Type B pancreatic cell (in vitro differentiated cells): ENCODE data around the gene GBP6. TPM values are rescaled to one million over a fixed set of nuclear protein-coding genes. Genes with fewer than 3 reads are reported as not detected.
"Not testable (repeated sequence)": the region's sequence is repeated elsewhere in the genome, so short reads cannot be mapped to it uniquely, and the experiment has no call there.

Source experiments
- DNase-seq: peaks from one replicate; pipeline ENCODE4 v3.0.0; 2021; ENCODE audit warnings: mixed read lengths; ENCODE audit not compliant: unreplicated experiment; ENCODE audit errors: extremely low spot score
- H3K27ac Mint-ChIP-seq: 2 replicates; pipeline ENCODE4 v1.8.0; 2021; ENCODE audit warnings: mild to moderate bottlenecking, mixed read lengths
- H3K27me3 Mint-ChIP-seq: 2 replicates; pipeline ENCODE4 v1.8.0; 2021; ENCODE audit warnings: mixed read lengths
- H3K36me3 Mint-ChIP-seq: 2 replicates; pipeline ENCODE4 v1.8.0; 2021; ENCODE audit warnings: mixed read lengths
- H3K4me1 Mint-ChIP-seq: one replicate; pipeline ENCODE4 v1.8.0; 2021; ENCODE audit warnings: mixed read lengths; ENCODE audit not compliant: unreplicated experiment
- H3K4me3 Mint-ChIP-seq: 2 replicates; pipeline ENCODE4 v1.8.0; 2021; ENCODE audit warnings: mild to moderate bottlenecking, mixed read lengths
- H3K9me3 Mint-ChIP-seq: 2 replicates; pipeline ENCODE4 v1.8.0; 2021; ENCODE audit warnings: mixed read lengths
- total RNA-seq: library from RNA; stranded (reverse); gene quantifications from 2 replicates; pipeline ENCODE4 v1.2.1, GENCODE V29; 2021; ENCODE audit warnings: low replicate concordance
- TF ChIP-seq, protein P1 (sequence below): fragments of 200-600 bp; sonication (generic); conservative IDR thresholded peaks from 2 replicates; pipeline ENCODE4 v1.5.0; 2021; ENCODE audit warnings: antibody characterized with exemption, mild to moderate bottlenecking

Gene GBP6
- total RNA-seq, 1 donor from 2014 or later: 0.29 TPM

DNA sequence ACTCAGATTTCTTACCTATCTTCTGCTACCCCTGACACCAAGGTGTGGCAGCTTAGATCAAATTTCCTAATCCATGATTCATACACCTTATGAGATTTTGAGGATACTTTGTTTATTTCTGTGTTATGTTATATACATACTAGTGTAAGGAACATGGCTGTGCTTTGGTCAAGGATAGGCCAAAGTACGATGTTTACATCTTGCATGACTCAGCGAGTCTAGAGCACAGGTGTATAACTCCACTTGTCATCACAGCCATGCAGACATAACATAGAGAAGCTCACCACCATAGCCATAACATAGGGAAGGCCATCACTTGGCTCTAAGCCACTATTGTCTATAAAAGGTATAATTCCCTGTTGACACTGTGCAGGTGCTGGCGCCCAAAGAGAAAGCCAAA, 61.2 kb downstream of the GBP6 start:
- TF ChIP-seq, protein P1, sequence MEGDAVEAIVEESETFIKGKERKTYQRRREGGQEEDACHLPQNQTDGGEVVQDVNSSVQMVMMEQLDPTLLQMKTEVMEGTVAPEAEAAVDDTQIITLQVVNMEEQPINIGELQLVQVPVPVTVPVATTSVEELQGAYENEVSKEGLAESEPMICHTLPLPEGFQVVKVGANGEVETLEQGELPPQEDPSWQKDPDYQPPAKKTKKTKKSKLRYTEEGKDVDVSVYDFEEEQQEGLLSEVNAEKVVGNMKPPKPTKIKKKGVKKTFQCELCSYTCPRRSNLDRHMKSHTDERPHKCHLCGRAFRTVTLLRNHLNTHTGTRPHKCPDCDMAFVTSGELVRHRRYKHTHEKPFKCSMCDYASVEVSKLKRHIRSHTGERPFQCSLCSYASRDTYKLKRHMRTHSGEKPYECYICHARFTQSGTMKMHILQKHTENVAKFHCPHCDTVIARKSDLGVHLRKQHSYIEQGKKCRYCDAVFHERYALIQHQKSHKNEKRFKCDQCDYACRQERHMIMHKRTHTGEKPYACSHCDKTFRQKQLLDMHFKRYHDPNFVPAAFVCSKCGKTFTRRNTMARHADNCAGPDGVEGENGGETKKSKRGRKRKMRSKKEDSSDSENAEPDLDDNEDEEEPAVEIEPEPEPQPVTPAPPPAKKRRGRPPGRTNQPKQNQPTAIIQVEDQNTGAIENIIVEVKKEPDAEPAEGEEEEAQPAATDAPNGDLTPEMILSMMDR: no peak
- H3K9me3 Mint-ChIP-seq: no peaks in the 10 kb centered on the region
- H3K27ac Mint-ChIP-seq: no peak overlapping the region
- H3K27me3 Mint-ChIP-seq: no peaks in the 10 kb centered on the region
- DNase-seq: no peak
- H3K4me1 Mint-ChIP-seq: no peaks in the 10 kb centered on the region
- no peaks in the 10 kb centered on the region for H3K36me3 Mint-ChIP-seq
- H3K4me3 Mint-ChIP-seq: no peak overlapping the region

DNA sequence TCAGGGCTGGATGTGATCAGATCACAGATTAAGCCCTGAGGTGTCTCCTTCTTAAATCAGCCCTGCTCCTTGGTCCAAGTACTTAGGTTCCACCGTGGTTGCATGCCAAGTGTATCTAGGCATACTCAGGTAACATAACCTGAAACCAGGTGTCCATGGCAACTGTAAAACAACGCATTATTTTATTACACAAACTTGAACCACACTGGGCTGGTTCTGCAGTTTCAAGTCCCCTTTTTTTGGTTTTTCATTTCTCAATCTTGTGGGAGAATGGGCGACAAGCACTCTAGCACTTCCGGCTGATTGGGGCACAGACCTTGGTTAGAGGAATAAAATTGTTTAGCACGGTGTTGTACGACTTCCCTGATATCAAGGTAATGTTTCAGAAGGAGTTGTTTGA, 65.2 kb downstream of the GBP6 start:
- DNase-seq: no peak
- Mint-ChIP-seq H3K27ac (no peak overlapping the region), H3K27me3 (no peaks in the 10 kb centered on the region), H3K4me3 (no peak overlapping the region), H3K9me3 (no peaks in the 10 kb centered on the region), H3K4me1 (no peaks in the 10 kb centered on the region), H3K36me3 (no peaks in the 10 kb centered on the region)
- TF ChIP-seq, protein P1: no peak

DNA sequence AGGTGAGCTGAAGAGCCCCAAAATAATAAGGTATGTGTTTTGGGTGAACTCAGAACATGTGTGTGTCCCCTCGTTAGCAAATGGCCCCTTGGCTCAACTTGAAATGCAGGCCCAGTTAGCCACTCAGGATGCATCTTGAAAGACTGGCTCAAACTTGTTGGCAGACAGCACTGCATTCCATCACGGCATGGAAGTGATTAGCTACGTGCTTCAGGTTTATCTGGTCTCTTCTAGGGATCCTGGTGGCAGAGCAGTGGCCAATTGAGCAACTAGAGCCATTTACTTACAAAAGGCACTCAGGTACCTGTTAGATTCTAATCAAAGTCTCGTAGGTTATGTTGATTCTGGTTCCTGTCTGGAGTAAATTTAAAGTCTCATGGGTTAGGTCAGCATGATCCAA, 65.8 kb downstream of the GBP6 start:
- H3K9me3 Mint-ChIP-seq, H3K27ac Mint-ChIP-seq, H3K4me1 Mint-ChIP-seq, H3K27me3 Mint-ChIP-seq, DNase-seq, H3K4me3 Mint-ChIP-seq, H3K36me3 Mint-ChIP-seq: not testable (repeated sequence)

DNA sequence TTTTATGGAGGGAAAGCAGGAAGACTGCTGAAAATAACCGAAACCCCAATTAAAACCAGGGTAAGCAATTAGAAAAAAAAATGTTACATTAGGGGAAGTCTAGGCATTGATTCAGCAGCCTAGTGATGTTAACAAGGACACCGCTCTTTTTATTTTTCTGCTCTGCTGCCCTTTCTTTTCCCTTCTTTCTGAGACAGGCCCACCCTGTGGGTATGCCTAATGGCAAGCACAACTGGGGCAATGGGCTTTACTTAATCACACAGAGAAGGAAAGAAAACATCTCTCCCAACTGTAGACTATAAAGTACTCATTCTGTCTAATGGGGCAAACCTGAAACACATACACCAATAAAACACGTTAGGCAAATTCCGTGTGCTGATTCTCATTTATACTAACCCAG, 69.6 kb downstream of the GBP6 start:
- DNase-seq: no peak
- no peaks in the 10 kb centered on the region for H3K4me1 Mint-ChIP-seq
- no peaks in the 10 kb centered on the region for H3K36me3 Mint-ChIP-seq
- H3K9me3 Mint-ChIP-seq: no peaks in the 10 kb centered on the region
- no peaks in the 10 kb centered on the region for H3K27me3 Mint-ChIP-seq
- no peak overlapping the region for H3K27ac Mint-ChIP-seq
- H3K4me3 Mint-ChIP-seq: no peak overlapping the region
- TF ChIP-seq, protein P1: no peak

DNA sequence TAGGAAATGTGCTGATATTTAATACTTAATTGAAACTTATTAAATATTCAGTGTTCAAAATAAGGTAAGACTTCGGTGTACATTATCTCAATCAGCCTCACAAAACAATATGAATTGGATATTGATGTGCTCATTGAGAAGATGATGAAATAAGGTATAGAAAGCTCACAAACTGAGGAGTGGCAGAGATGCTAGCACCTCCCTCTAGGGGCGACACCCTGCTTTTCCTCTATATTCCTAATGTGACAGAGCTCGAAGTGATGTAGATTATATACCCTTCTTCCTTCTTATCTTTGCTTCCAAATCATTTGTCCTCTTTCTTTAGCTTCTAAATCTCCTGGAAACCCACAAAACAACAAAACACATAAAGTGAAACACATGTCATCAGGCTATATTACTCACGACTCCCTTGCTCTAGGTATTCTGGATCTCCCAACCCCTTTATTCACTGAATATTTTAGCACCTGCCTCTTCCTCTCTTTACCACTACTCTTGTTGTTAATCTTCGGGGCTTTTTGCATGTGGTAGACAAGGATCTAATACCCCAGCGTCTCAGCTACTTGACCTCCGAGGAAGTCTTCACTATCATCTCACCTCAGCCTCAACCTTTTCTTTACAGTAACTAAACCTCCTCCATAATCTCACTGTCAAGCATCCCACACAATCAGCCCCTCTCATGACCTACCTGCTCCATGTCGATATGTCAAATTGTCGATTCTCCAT, 70.4 kb downstream of the GBP6 start:
- not testable (repeated sequence) for H3K4me3 Mint-ChIP-seq, H3K4me1 Mint-ChIP-seq, H3K9me3 Mint-ChIP-seq, H3K36me3 Mint-ChIP-seq, DNase-seq, H3K27me3 Mint-ChIP-seq, H3K27ac Mint-ChIP-seq

Other genes starting within 250 kb of the GBP6 start
- 7.3 and 17.8 TPM in 2 replicates for gene GBP2, start 237.9 kb upstream of the GBP6 start, total RNA-seq
- gene GBP7, start 188.1 kb upstream of the GBP6 start, total RNA-seq: not detected in 2 replicates
- gene GBP4, start 165.1 kb upstream of the GBP6 start, total RNA-seq: 0.89 and 1.2 TPM in 2 replicates
- gene GBP5, start 91.2 kb upstream of the GBP6 start, total RNA-seq: 0.45 and 0.56 TPM in 2 replicates
- gene LRRC8B, start 160.8 kb downstream of the GBP6 start, total RNA-seq: 12.2 and 13.1 TPM in 2 replicates